GM12892 (cell line): ENCODE measurements around the gene PREP.

Source experiments
- POLR2A ChIP-seq: IDR thresholded peaks from 2 replicates; pipeline ENCODE4 v1.6.1; 2011; ENCODE audit warnings: low read depth, low read length, control low read depth
- POLR2AphosphoS5 ChIP-seq: IDR thresholded peaks from 2 replicates; pipeline ENCODE4 v1.6.1; 2011; ENCODE audit warnings: low read depth, low read length, control low read depth
- TAF1 ChIP-seq: IDR thresholded peaks from 2 replicates; pipeline ENCODE4 v1.6.1; 2011; ENCODE audit warnings: low read depth, mild to moderate bottlenecking, control low read depth, low read length, borderline replicate concordance

- no peak for TF ChIP-seq POLR2AphosphoS5
- no peak for TF ChIP-seq POLR2A
- no peak for TF ChIP-seq TAF1
Measured at GRCh38 chr6:105398859-105399258, 4.0 kb downstream of the PREP start.
